Thyroid gland (tissue), 4 donors: ENCODE data around the gene PDE8A. TPM values are rescaled to one million over a fixed set of nuclear protein-coding genes. Genes with fewer than 3 reads are reported as not detected.

ENCODE experiments used
- DNase-seq, 2 donors: peaks; one replicate each; pipeline ENCODE4 v3.0.0-alpha.2; 2019
- H3K27ac ChIP-seq, 3 donors: fragments of 200-600 bp; sonication (generic); 1 replicate in 2 of 3; 2 replicates in 1 of 3; pipeline ENCODE4 v1.5.1; 2016 to 2019; ENCODE audit warnings: mild to moderate bottlenecking in 1 of 3, moderate library complexity in 1 of 3
- H3K27me3 ChIP-seq: fragments of 200-600 bp; sonication (generic); one replicate; pipeline ENCODE4 v1.5.1; 2019
- H3K36me3 ChIP-seq, 2 donors: fragments of 200-600 bp; sonication (generic); one replicate each; pipeline ENCODE4 v1.5.1; 2016 to 2019
- H3K4me1 ChIP-seq, 2 donors: fragments of 200-600 bp; sonication (generic); one replicate each; pipeline ENCODE4 v1.5.1; 2017 to 2019
- H3K4me3 ChIP-seq, 3 donors: fragments of 200-600 bp; sonication (generic); replicated peaks in 1 of 3; 1 replicate in 2 of 3; 2 replicates in 1 of 3; pipeline ENCODE4 v1.5.1; 2016; ENCODE audit warnings: mild to moderate bottlenecking in 1 of 3
- H3K9me3 ChIP-seq: fragments of 200-600 bp; sonication (generic); one replicate; pipeline ENCODE4 v1.5.1; 2017
- CTCF ChIP-seq, 6 experiments: fragments of 200-600 bp in 3 of 6; fragments of 450-650 bp in 3 of 6; sonication (generic) in 3 of 6; IDR thresholded peaks; one replicate each; pipeline ENCODE4 v1.5.1; 2016 to 2019; ENCODE audit warnings: antibody characterized with exemption in 6 of 6, mild to moderate bottlenecking in 2 of 6, inconsistent platforms in 1 of 6, moderate library complexity in 1 of 6
- POLR2A ChIP-seq, 2 donors: fragments of 450-650 bp; IDR thresholded peaks; one replicate each; pipeline ENCODE4 v1.6.1; 2017; ENCODE audit warnings: antibody characterized with exemption in 2 of 2, mild to moderate bottlenecking in 2 of 2, moderate library complexity in 1 of 2
- WGBS, 2 donors: methylation state at CpG; one replicate each; pipeline ENCODE4 v1.1.5; 2017; 5-methylcytosine and 5-hydroxymethylcytosine counted together
- intact Hi-C: fragments of 100-400 bp; cut with DNase I; formaldehyde crosslinking; loops from one replicate; pipeline ENCODE4 v1.15.1; 2023
- total RNA-seq, 4 donors: library from RNA; depleted of rRNA; stranded (reverse); fragments of >200 nt; gene quantifications; one replicate each; pipeline ENCODE4 v1.2.3, GENCODE V29; 2016

The PDE8A gene
- total RNA-seq, 4 donors from 2014 or later = 31.6 to 52.1 (median 35.2) TPM

GRCh38 chr15:85044251-85044853, 62.7 kb downstream of the PDE8A start:
- intact Hi-C loops = loop anchor here (5.0 kb wide), 1 partner anchor 67 kb away; no protein-coding TSS in a partner anchor
- Histone ChIP-seq H3K36me3 (no peaks in the 10 kb centered on the region), H3K9me3 (no peaks in the 10 kb centered on the region), H3K4me3 (no peak overlapping the region), H3K4me1 (peaks cover 0 to 21% of the 10 kb centered on the region in 2 donors), H3K27me3 (no peaks in the 10 kb centered on the region), H3K27ac (no peak overlapping the region)
- peak; percentile 30 to 43 for DNase-seq
- 61 to 67% methylated on average over 3 of the region's 3 CpGs for WGBS, 2 donors
- TF ChIP-seq POLR2A (IDR thresholded peaks at IDR 0.05) = no peak
- peak in 5 of 6 experiments; percentile 29 to 53 (median 45) for TF ChIP-seq CTCF (IDR thresholded peaks at IDR 0.05)

DNA sequence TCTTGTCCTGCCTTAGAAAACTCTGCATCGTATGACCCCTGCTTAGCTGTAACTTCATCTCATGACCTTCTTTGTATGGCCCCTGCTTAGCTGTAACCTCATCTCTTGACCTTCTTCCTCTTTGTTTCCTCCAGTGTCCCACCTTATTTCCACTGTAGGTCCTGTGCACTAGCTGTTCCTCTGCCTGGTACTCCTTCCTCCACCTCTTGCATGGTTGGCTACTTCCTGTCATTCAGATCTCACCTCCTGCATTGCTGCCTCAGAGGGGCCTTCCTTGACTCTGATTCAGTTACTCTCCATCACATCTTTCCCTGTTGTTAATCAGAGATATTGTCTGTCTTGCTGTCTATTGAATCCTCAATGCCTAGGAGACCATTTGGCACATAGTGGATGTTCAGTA, 63.2 kb downstream of the PDE8A start:
- no peak for DNase-seq
- intact Hi-C loops = loop anchor here (5.0 kb wide), 1 partner anchor 68 kb away; no protein-coding TSS in a partner anchor
- no peaks in the 10 kb centered on the region for H3K27me3 ChIP-seq
- TF ChIP-seq CTCF (IDR thresholded peaks at IDR 0.05) (no peak), POLR2A (IDR thresholded peaks at IDR 0.05) (no peak)
- H3K36me3 ChIP-seq = no peaks in the 10 kb centered on the region
- no peaks in the 10 kb centered on the region for H3K9me3 ChIP-seq
- H3K27ac ChIP-seq = no peak overlapping the region
- peaks cover 0 to 21% of the 10 kb centered on the region in 2 donors for H3K4me1 ChIP-seq
- H3K4me3 ChIP-seq = no peak overlapping the region
- WGBS, 2 donors = 48 to 89% methylated on average over 1 of the region's 1 CpG

DNA sequence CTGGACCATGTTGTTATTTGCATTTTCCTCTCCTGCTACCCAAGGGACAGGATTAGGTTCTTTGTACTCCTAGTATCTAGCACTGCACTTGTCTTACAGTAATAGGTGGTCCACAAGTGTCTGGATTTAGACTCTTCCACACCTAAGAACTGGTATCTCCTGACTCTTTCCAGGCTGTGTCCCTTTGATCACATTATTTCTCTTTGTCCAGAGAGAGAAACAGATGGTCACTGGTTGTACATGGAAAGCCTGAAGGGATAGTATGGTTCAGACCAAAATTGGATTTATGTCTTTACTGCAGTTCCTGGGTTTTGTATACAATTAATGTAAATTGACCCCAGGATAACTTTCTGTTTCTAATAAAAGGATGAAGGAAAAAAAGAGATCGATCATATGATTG, 64.0 kb downstream of the PDE8A start:
- no peak overlapping the region for H3K4me3 ChIP-seq
- H3K4me1 ChIP-seq = peaks cover 0 to 21% of the 10 kb centered on the region in 2 donors
- H3K9me3 ChIP-seq = no peaks in the 10 kb centered on the region
- intact Hi-C loops = no loop called here
- TF ChIP-seq POLR2A (IDR thresholded peaks at IDR 0.05) = no peak
- TF ChIP-seq CTCF (IDR thresholded peaks at IDR 0.05) = no peak
- no peak overlapping the region for H3K27ac ChIP-seq
- no peak for DNase-seq
- H3K27me3 ChIP-seq = no peaks in the 10 kb centered on the region
- 79 to 86% methylated on average over 1 of the region's 1 CpG for WGBS, 2 donors
- H3K36me3 ChIP-seq = no peaks in the 10 kb centered on the region

- no peak overlapping the region for H3K4me3 ChIP-seq
Measured at GRCh38 chr15:85047271-85047948, 65.8 kb downstream of the PDE8A start.

More at GRCh38 chr15:85047271-85047948, 65.8 kb downstream of the PDE8A start:
- DNase-seq = peak; percentile 3 to 6
- Histone ChIP-seq H3K9me3 (no peaks in the 10 kb centered on the region), H3K27ac (peak overlapping the region in 1 of 3 donors; percentile 45), H3K4me1 (peaks cover 0 to 21% of the 10 kb centered on the region in 2 donors), H3K36me3 (no peaks in the 10 kb centered on the region), H3K27me3 (no peaks in the 10 kb centered on the region)
- 63 to 66% methylated on average over 7 of the region's 7 CpGs for WGBS, 2 donors
- TF ChIP-seq POLR2A (IDR thresholded peaks at IDR 0.05) (no peak), CTCF (IDR thresholded peaks at IDR 0.05) (no peak)
- intact Hi-C loops = no loop called here
